Measurements from ENCODE around the gene ANKRD11. TPM values are rescaled to one million over a fixed set of nuclear protein-coding genes. Genes with fewer than 3 reads are reported as not detected.

Gene ANKRD11
- total RNA-seq, 2 donors from 2014 or later, result 197 to 320 TPM

DNA sequence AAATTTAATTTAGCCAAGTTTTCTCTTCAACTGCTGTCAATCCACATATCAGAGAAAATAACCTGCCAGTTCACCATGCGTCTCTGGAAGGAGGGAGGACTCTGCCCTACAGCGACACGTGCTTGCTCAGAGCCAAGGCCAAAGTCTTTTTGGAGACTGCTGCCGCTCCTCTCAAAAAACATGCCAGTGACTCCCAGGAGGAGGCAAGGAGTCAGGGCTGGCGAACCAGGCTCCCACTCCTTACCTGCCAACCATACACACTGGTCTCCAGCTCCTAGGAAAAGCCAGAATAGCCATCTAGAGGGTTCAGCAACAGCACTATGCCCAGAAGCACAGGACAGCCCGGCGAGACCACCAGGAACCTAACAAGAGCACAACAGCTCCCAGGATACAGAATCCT is 73.0 kb downstream of the ANKRD11 start:
- no peaks in the 10 kb centered on the region for H3K27me3 Mint-ChIP-seq
- no peak for ATAC-seq
- peaks cover 5% of the 10 kb centered on the region for H3K36me3 Mint-ChIP-seq
- H3K9me3 Mint-ChIP-seq, result no peaks in the 10 kb centered on the region
- no peak overlapping the region for H3K27ac Mint-ChIP-seq
- DNase-seq (ENCODE audit: low spot score), result no peak
- H3K4me3 Mint-ChIP-seq, result no peak overlapping the region
- peaks cover 42 to 44% of the 10 kb centered on the region in 2 donors for H3K4me1 Mint-ChIP-seq (ENCODE audit: low read depth in 2 of 2)

DNA sequence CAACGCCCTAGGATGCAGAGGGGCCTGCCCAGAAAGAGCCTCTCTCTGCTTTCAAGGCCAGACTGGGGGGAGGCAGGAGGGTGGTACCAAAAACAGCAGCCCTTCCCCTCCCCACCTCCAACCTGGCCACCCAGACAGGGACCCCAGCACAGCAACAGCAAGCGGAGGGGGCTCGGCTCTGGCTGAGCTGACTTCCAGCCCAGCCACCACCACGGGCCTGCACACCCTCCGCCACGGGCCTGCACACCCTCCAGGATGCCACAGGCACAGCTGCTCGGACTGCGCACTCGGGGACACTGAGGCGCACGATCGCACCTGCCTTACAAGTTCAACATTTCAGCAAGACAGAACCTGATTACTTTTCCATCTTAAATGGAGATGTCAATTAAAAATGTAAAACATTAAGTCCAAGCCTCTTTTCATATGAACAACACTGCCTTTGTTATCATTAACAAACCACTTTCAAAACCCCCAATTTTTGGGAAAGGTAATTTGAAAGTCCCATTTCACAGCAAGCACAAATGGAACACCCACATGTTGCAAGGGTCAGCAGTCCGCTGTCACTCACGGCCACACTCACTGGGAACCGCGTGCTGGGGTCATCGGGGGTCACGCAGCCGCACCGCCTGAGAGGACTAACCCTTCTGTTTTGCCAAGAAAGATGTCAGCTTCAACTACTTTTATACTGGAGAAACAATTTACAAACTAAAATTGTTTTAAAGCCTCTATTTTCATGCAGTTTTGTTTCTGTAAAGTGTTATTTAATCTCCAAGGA is 76.4 kb downstream of the ANKRD11 start:
- peaks cover 5% of the 10 kb centered on the region for H3K36me3 Mint-ChIP-seq
- H3K27ac Mint-ChIP-seq, result no peak overlapping the region
- H3K9me3 Mint-ChIP-seq, result no peaks in the 10 kb centered on the region
- H3K4me3 Mint-ChIP-seq, result no peak overlapping the region
- ATAC-seq (no peak), DNase-seq (ENCODE audit: low spot score) (no peak)
- peaks cover 53% of the 10 kb centered on the region in 2 donors for H3K4me1 Mint-ChIP-seq (ENCODE audit: low read depth in 2 of 2)
- H3K27me3 Mint-ChIP-seq, result no peaks in the 10 kb centered on the region

DNA sequence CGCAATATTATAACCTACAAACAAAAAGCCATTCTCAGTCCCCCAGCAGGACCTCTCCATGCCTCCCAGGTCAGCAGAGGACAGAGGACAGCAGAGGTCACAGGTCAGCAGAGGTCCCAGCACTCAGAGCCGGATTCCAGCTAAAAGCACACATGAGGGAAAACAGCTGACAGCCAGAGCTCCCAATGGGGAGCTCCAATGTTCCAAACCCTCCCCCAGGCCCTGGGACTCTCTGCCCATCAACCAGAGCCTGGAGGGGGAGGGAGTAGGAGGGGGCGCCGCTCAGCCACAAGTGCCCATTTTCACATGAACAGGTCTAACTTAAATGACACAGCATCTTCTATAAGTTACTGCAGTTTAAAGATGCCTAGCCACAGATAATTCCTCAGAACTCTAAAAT is 77.5 kb downstream of the ANKRD11 start:
- Mint-ChIP-seq H3K27me3 (no peaks in the 10 kb centered on the region), H3K27ac (no peak overlapping the region), H3K36me3 (no peaks in the 10 kb centered on the region), H3K4me1 (ENCODE audit: low read depth in 2 of 2) (peaks cover 58 to 59% of the 10 kb centered on the region in 2 donors), H3K9me3 (no peaks in the 10 kb centered on the region), H3K4me3 (no peak overlapping the region)
- DNase-seq (ENCODE audit: low spot score) (no peak), ATAC-seq (no peak)

DNA sequence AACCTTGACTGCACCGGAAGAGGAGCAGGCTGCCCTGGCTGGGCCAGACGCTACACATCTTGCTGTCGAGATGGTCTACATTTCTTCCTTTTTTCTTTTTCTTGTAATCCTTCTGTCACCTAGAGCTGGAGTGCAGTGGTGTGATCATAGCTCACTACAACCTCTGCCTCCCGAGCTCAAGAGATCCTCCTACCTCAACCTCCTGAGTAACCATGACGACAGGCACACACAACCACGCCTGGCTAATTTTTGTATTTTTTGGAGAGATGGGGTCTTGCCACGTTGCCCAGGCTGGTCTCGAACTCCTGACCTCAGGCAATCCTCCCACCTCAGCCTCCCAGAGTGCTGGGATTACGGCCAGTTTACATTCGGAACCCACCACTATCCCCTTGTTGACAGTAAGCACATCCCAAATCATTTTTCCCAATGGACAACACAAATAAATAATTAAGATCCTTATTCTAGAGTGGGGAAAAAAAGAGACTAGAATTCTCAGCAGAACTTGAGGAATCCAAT is 79.0 kb downstream of the ANKRD11 start:
- no peak for ATAC-seq
- H3K4me3 Mint-ChIP-seq, result peak overlapping the region; percentile 26
- peaks cover 64 to 67% of the 10 kb centered on the region in 2 donors for H3K4me1 Mint-ChIP-seq (ENCODE audit: low read depth in 2 of 2)

DNA sequence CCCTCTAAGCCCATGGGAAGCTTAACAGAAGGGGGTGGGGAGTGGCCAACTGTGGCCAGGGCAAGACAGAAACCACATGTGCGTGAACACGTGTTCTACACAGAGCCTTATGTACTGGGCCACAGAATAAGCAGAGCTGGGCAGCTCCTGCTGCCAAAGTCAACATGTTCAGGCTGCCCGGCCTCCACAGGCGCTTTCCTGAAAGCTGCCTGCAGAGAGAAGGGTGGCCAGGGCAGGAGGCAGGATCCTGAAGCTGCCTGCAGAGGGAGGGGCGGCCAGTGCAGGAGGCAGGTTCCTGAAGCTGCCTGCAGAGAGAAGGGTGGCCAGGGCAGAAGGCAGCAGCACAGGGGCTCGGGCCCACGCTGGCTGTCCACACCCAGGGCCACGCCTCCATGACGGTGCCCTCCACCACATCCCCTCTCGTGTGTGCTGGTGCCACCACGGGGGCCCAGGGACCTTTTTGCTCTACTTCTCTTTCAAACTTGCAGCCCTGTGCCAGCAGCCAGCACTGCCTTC is 79.5 kb downstream of the ANKRD11 start:
- Mint-ChIP-seq H3K36me3 (no peaks in the 10 kb centered on the region), H3K27me3 (no peaks in the 10 kb centered on the region), H3K27ac (peak overlapping the region; percentile 32 to 72), H3K9me3 (no peaks in the 10 kb centered on the region), H3K4me3 (peak overlapping the region; percentile 26), H3K4me1 (ENCODE audit: low read depth in 2 of 2) (peaks cover 65 to 69% of the 10 kb centered on the region in 2 donors)
- ATAC-seq (peak; percentile 17 to 51), DNase-seq (ENCODE audit: low spot score) (no peak)

More for the DNA sequence above, 79.0 kb downstream of the ANKRD11 start:
- DNase-seq (ENCODE audit: low spot score), result no peak
- Mint-ChIP-seq H3K27ac (peak overlapping the region; percentile 32 to 72), H3K27me3 (no peaks in the 10 kb centered on the region), H3K36me3 (no peaks in the 10 kb centered on the region), H3K9me3 (no peaks in the 10 kb centered on the region)

DNA sequence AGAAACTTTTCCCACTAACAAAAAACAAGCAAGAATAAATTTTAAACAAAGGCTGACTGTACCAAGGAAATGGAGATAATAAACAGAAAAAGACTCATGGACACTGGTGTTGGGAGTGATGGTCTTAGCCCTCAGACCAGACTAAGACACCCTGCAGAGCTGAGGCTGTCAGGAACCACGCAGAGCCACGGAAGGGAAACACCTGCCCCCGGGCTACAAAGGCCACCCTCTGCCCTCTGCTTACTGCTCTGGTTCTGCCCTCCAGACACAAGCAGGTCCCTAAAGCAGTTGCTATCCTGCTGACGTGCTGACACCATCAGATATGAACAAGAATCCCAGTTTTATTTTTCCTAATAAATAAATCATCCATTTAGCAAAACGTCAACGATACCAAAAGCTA is 80.0 kb downstream of the ANKRD11 start:
- Mint-ChIP-seq H3K36me3 (no peaks in the 10 kb centered on the region), H3K27me3 (no peaks in the 10 kb centered on the region), H3K27ac (peak overlapping the region; percentile 32 to 72), H3K4me1 (ENCODE audit: low read depth in 2 of 2) (peaks cover 66 to 67% of the 10 kb centered on the region in 2 donors), H3K4me3 (peak overlapping the region; percentile 26), H3K9me3 (no peaks in the 10 kb centered on the region)
- no peak for ATAC-seq
- DNase-seq (ENCODE audit: low spot score), result no peak

DNA sequence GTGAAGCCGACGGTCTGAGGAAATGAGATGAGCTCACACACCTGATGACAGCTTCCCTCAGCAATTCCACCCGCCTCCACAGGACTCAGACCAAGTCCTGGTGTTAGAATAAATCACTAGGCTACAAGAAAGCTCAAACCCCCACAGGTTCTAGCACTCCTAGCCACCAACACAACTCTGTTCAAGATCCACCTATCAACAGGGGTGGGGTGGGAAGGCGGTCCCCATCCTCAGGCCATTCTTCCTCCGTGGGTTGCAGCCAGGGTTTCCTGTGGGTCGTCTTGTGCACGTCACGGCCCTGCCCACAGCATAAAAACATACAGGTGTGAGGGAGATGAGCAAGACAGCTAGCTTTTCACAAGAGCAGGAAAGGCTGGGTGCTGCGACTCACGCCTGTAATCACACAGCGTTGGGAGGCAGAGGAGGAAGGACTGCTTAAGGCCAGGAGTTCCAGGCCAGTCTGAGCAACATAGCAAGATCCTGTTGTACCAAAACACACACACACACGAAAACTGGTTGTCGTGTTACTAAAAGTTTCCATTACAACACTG is 81.1 kb downstream of the ANKRD11 start:
- no peaks in the 10 kb centered on the region for H3K9me3 Mint-ChIP-seq

DNA sequence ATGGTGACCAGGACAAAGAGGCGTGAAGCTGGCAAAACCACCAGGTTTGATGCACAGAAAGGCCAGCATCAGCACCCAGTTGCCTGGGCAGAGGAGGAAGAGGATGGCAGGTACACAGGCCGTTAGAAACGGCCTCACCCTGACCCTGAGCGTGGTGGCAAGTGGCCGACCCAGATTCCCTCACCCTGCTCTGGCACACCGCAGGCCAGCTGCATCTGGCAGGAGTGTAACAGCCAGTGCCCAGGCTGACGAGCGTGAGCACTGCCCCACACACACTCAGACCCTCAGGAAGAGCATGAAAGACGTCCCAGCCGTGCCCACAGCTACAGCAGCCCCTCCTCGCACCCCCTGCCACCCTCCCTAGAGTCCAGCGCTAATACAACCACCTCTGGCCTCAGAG is 82.0 kb downstream of the ANKRD11 start:
- no peaks in the 10 kb centered on the region for H3K27me3 Mint-ChIP-seq
- H3K36me3 Mint-ChIP-seq, result no peaks in the 10 kb centered on the region
- peak overlapping the region; percentile 57 to 80 for H3K27ac Mint-ChIP-seq
- H3K4me1 Mint-ChIP-seq (ENCODE audit: low read depth in 2 of 2), result peaks cover 73 to 75% of the 10 kb centered on the region in 2 donors
- peak in 1 of 2 donors; percentile 44 for ATAC-seq
- H3K9me3 Mint-ChIP-seq, result no peaks in the 10 kb centered on the region
- no peak for DNase-seq (ENCODE audit: low spot score)
- peak overlapping the region; percentile 63 for H3K4me3 Mint-ChIP-seq

More for the DNA sequence above, 81.1 kb downstream of the ANKRD11 start:
- Mint-ChIP-seq H3K36me3 (no peaks in the 10 kb centered on the region), H3K4me3 (peak overlapping the region; percentile 55), H3K4me1 (ENCODE audit: low read depth in 2 of 2) (peaks cover 66 to 69% of the 10 kb centered on the region in 2 donors), H3K27ac (peak overlapping the region; percentile 57 to 80), H3K27me3 (no peaks in the 10 kb centered on the region)
- no peak for DNase-seq (ENCODE audit: low spot score)
- peak; percentile 67 for ATAC-seq

DNA sequence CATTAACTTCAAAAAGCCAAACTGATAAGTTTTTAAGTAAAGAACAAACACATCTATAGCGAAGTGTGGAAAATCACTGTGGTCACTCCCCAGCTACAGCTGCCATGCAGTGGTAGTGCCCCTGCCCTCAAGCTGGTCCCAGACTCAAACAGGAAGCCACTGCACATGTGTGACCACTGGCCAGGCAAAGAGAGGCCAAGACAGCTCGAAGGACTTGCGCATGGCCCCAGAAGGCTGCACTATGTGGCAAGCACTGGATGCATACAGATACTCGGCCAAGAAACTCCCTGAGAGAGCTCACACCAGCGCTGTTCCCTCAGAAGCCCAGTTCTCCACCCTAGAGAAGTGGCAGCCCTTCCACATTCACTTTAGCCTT is 82.4 kb downstream of the ANKRD11 start:
- DNase-seq (ENCODE audit: low spot score) (no peak), ATAC-seq (peak; percentile 41 to 68)
- H3K27ac Mint-ChIP-seq, result peak overlapping the region; percentile 57 to 80
- peaks cover 77 to 79% of the 10 kb centered on the region in 2 donors for H3K4me1 Mint-ChIP-seq (ENCODE audit: low read depth in 2 of 2)
- no peaks in the 10 kb centered on the region for H3K36me3 Mint-ChIP-seq
- H3K27me3 Mint-ChIP-seq, result no peaks in the 10 kb centered on the region
- no peaks in the 10 kb centered on the region for H3K9me3 Mint-ChIP-seq
- peak overlapping the region; percentile 63 for H3K4me3 Mint-ChIP-seq

DNA sequence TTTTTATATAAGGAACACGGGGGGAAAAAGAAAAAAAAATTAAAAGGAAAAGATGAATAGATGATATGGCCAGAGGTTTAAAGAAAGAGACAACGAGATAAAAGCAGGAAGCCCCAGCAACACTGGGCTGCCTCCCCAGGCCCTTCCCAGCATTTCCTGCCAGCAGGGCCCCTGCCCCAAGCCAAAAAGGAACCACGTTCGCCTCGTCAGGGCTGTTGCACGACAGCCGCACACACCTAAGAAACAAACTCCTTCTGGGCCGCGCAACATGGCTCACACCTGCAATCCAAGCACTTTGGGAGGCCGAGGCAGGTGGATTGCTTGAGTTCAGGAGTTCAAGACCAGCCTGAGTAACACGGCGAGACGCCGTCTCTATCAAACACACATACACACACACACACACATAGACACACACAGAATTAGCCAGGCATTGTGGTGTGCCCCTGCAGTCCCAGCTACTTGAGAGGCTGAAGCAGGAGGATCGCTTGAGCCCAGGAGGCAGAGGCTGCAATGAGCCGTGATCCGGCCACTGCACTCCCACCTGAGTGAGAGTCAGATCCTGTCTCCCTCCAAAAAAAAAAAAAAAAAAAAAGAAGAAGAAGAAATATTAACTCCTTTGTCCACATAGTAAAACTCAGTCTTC is 83.0 kb downstream of the ANKRD11 start:
- Mint-ChIP-seq H3K27me3 (no peaks in the 10 kb centered on the region), H3K4me1 (ENCODE audit: low read depth in 2 of 2) (peaks cover 78 to 79% of the 10 kb centered on the region in 2 donors), H3K4me3 (peak overlapping the region; percentile 63), H3K36me3 (no peaks in the 10 kb centered on the region), H3K27ac (peak overlapping the region; percentile 57 to 80), H3K9me3 (no peaks in the 10 kb centered on the region)
- ATAC-seq, result no peak
- DNase-seq (ENCODE audit: low spot score), result no peak

DNA sequence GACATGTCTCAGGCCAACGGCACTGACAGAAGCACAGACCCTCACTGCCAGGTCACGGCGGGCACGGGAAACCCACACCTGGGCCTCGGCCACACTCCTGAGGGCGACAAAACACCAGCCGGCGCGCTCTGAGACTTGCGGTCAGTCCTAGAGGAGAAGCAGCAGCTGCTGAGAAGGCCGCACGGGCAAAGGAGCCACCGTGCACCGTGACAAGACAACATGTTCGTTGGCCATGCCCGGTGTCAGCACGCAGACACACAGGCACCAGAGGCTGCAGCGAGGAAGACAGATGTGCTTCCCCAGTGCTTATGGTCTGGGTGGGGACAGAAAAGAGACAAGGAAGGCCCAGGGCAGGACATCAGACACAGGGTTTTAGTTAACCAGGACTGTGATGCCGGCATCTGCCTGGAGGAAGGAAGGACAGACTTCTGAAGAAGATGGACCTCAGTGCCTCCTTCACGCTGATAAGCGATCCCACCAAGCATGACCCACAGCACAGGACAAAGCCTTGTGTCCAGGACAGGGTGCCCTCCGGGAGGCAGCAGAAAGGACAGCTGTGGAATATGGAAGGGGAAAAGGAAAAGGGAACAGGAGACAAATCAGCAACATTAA is 84.0 kb downstream of the ANKRD11 start:
- peak overlapping the region; percentile 57 to 80 for H3K27ac Mint-ChIP-seq
- no peaks in the 10 kb centered on the region for H3K9me3 Mint-ChIP-seq
- H3K36me3 Mint-ChIP-seq, result no peaks in the 10 kb centered on the region
- DNase-seq (ENCODE audit: low spot score) (no peak), ATAC-seq (no peak)
- peak overlapping the region; percentile 63 for H3K4me3 Mint-ChIP-seq
- H3K4me1 Mint-ChIP-seq (ENCODE audit: low read depth in 2 of 2), result peaks cover 78 to 80% of the 10 kb centered on the region in 2 donors
- H3K27me3 Mint-ChIP-seq, result no peaks in the 10 kb centered on the region

DNA sequence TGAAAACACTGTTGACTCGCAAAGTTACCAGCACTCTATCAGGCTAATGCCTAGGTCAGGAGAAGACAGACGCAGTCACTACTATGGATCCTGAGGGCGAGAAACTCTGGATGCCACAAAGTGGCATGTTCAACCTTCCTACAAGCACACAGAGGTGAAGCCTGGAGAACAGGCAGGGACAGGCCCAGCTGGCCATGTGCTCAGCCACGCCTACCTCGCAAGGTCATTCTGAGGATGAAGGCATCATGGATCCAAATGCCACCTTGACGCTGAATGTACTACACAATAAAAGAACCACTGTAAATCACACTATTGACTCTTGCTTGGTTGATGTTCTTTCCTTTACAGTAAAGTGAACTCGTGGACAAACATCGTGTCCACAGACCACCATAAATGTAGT is 85.8 kb downstream of the ANKRD11 start:
- Mint-ChIP-seq H3K27ac (no peak overlapping the region), H3K27me3 (no peaks in the 10 kb centered on the region), H3K4me1 (ENCODE audit: low read depth in 2 of 2) (peaks cover 62 to 70% of the 10 kb centered on the region in 2 donors), H3K4me3 (no peak overlapping the region), H3K9me3 (no peaks in the 10 kb centered on the region), H3K36me3 (no peaks in the 10 kb centered on the region)
- DNase-seq (ENCODE audit: low spot score), result no peak
- ATAC-seq, result no peak

DNA sequence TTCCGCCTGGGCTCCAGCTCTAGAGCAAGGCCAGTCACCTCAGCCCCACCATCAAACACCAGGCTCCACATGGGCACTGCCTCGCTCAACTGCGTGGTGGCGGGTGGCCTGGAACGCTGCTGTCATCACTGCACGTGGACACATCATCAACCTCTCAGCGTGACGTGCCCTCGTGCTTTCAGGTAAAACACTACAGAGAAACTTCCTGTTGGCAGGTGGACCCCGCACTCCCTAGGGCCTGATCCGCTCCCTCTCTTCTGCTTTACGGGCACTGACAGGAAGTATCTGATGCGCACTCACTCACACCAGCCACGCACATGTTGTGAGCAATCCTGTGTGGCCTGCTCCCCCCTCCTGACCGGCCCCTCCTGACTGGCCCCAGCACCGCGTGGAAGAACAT is 87.4 kb downstream of the ANKRD11 start:
- no peaks in the 10 kb centered on the region for H3K9me3 Mint-ChIP-seq
- ATAC-seq (peak; percentile 29 to 46), DNase-seq (ENCODE audit: low spot score) (no peak)
- peaks cover 55 to 64% of the 10 kb centered on the region in 2 donors for H3K4me1 Mint-ChIP-seq (ENCODE audit: low read depth in 2 of 2)
- H3K4me3 Mint-ChIP-seq, result peak overlapping the region; percentile 4
- H3K27ac Mint-ChIP-seq, result peak overlapping the region in 1 of 2 donors; percentile 32
- no peaks in the 10 kb centered on the region for H3K27me3 Mint-ChIP-seq
- H3K36me3 Mint-ChIP-seq, result no peaks in the 10 kb centered on the region

Data from natural killer cell treated with Interleukin-12 subunit alpha and Interleukin-12 subunit beta and Interleukin-15 and Interleukin-18, amount 100 ng/mL, for 72 hours (primary cell).